ENCODE results near the gene CHMP6.

DNA sequence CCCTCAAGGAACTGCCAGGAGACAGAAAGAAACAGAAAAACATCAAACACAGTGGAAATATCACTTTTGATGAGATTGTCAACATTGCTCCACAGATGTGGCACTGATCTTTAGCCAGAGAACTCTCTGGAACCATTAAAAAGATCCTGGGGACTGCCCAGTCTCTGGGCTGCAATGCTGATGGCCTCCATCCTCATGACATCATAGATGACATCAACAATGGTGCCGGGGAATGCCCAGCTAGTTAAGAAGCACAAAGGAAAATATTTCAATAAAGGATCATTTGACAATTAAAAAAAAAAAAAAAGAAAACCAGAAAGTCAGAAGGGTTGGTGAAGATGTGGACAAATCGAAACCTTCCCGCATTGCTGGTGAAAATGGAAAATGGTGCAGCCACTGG lies 14.9 kb upstream of the CHMP6 start:
- TF ChIP-seq CTCF (conservative IDR thresholded peaks at IDR 0.05) (no peak), ZFX (IDR thresholded peaks at IDR 0.05) (no peak)
